ENCODE measurements around the gene HNF4A.

GRCh38 chr20:44427804-44428173 is 72.3 kb downstream of the HNF4A start:
- TF ChIP-seq CTCF (conservative IDR thresholded peaks at IDR 0.05; ENCODE audit: low read length) (no peak), EZH2phosphoT487 (IDR thresholded peaks at IDR 0.05; ENCODE audit: borderline replicate concordance, low read depth, low read length) (no peak)

Measured in OCI-LY7 (cell line).